ENCODE data around the gene TGFB2.
"Not testable (repeated sequence)": the region's sequence is repeated elsewhere in the genome, so short reads cannot be mapped to it uniquely, and the experiment has no call there.

Gene TGFB2

DNA sequence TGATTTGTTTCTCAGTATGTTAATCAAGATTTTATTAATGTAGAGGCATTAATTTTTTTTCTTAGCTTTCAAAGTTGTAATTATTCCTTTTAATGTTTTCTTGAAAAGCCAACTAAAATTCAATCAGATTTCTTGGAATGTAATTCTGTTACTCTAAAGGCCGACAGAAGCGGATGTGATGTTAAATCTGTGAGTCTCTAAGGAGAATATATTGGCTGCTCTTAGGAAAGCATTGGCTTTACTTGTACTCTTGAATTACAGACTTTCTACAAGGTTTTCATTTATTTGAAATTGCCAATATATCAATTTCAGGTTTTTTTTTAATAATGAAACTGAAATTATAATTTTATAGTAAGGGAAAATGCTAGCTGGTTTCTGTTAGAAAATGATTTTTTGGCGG is 30.8 kb upstream of the TGFB2 start:
- Histone ChIP-seq H4K8ac (ENCODE audit: low read depth, low read length) (no peak overlapping the region), H3K4me3 (ENCODE audit: low read depth, low read length) (no peak overlapping the region), H4K12ac (ENCODE audit: low read depth, low read length) (no peak overlapping the region), H2AFZ (ENCODE audit: insufficient read depth, low read length, poor library complexity) (no peak overlapping the region), H3K9ac (ENCODE audit: low read length) (no peak overlapping the region), H3K79me2 (ENCODE audit: control insufficient read depth, insufficient read depth, low read length, poor library complexity) (no peaks in the 10 kb centered on the region), H3K27ac (ENCODE audit: low read depth, low read length) (no peak overlapping the region), H4K91ac (ENCODE audit: low read depth, low read length) (no peak overlapping the region), H3K4me2 (ENCODE audit: low read length) (no peak overlapping the region), H2BK120ac (ENCODE audit: insufficient read depth, low read length, poor library complexity) (no peak overlapping the region), H3K36me3 (ENCODE audit: control insufficient read depth in 1 of 2, insufficient read depth in 2 of 2, low read length in 2 of 2) (peaks cover 0 to 1% of the 10 kb centered on the region in 2 experiments), H2BK5ac (ENCODE audit: low read depth, low read length, poor library complexity) (no peak overlapping the region), H3K14ac (ENCODE audit: low read length) (no peak overlapping the region), H3K27me3 (ENCODE audit: insufficient read depth, low read length) (no peaks in the 10 kb centered on the region), H3K4ac (ENCODE audit: low read depth, low read length) (no peak overlapping the region), H2BK12ac (ENCODE audit: low read length) (no peak overlapping the region), H2AK5ac (ENCODE audit: low read length) (no peak overlapping the region), H3K18ac (ENCODE audit: low read length) (no peak overlapping the region), H3K23ac (ENCODE audit: low read length) (no peak overlapping the region), H3K9me3 (ENCODE audit: insufficient read depth, low read depth, low read length) (no peaks in the 10 kb centered on the region), H3K4me1 (ENCODE audit: control insufficient read depth in 1 of 2, insufficient read depth in 2 of 2, low read length in 2 of 2) (no peaks in the 10 kb centered on the region), H3K79me1 (ENCODE audit: low read length) (no peaks in the 10 kb centered on the region)
- DNase-seq: no peak
- no CpG with 5 or more reads among the region's 3 CpGs for WGBS (ENCODE audit: extremely low coverage, insufficient coverage, insufficient read length)

DNA sequence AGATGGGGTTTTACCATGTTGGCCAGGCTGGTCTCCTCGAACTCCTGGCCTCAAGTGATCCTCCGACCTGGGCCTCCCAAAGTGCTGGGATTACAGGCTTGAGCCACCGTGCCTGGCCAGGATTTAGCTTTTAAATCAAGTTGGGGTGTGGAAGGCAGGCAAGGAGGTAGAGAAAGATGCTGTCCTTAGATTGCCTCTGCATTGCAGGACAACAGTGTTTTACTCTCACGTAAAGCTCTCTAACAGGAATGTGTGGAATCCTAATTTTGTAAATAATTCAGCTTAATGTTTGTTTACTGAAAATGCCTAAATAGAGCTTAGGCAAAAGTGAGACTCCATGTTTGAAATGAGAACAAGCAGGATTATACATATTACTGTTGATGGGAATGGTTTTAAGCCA is 29.5 kb upstream of the TGFB2 start:
- H3K4me2 ChIP-seq (ENCODE audit: low read length): no peak overlapping the region
- H3K23ac ChIP-seq (ENCODE audit: low read length): no peak overlapping the region
- no peak overlapping the region for H4K12ac ChIP-seq (ENCODE audit: low read depth, low read length)
- peaks cover 0 to 1% of the 10 kb centered on the region in 2 experiments for H3K36me3 ChIP-seq (ENCODE audit: control insufficient read depth in 1 of 2, insufficient read depth in 2 of 2, low read length in 2 of 2)
- H3K27ac ChIP-seq (ENCODE audit: low read depth, low read length): no peak overlapping the region
- no peaks in the 10 kb centered on the region for H3K79me2 ChIP-seq (ENCODE audit: control insufficient read depth, insufficient read depth, low read length, poor library complexity)
- H2BK5ac ChIP-seq (ENCODE audit: low read depth, low read length, poor library complexity): no peak overlapping the region
- no peaks in the 10 kb centered on the region for H3K4me1 ChIP-seq (ENCODE audit: control insufficient read depth in 1 of 2, insufficient read depth in 2 of 2, low read length in 2 of 2)
- no CpG with 5 or more reads among the region's 4 CpGs for WGBS (ENCODE audit: extremely low coverage, insufficient coverage, insufficient read length)
- no peaks in the 10 kb centered on the region for H3K27me3 ChIP-seq (ENCODE audit: insufficient read depth, low read length)
- no peak overlapping the region for H2BK12ac ChIP-seq (ENCODE audit: low read length)
- H4K8ac ChIP-seq (ENCODE audit: low read depth, low read length): no peak overlapping the region
- H3K9ac ChIP-seq (ENCODE audit: low read length): no peak overlapping the region
- H3K14ac ChIP-seq (ENCODE audit: low read length): no peak overlapping the region
- no peak overlapping the region for H3K4ac ChIP-seq (ENCODE audit: low read depth, low read length)
- no peaks in the 10 kb centered on the region for H3K79me1 ChIP-seq (ENCODE audit: low read length)
- H3K18ac ChIP-seq (ENCODE audit: low read length): no peak overlapping the region
- no peak for DNase-seq
- H3K9me3 ChIP-seq (ENCODE audit: insufficient read depth, low read depth, low read length): no peaks in the 10 kb centered on the region
- H2AFZ ChIP-seq (ENCODE audit: insufficient read depth, low read length, poor library complexity): no peak overlapping the region
- H2BK120ac ChIP-seq (ENCODE audit: insufficient read depth, low read length, poor library complexity): no peak overlapping the region
- no peak overlapping the region for H3K4me3 ChIP-seq (ENCODE audit: low read depth, low read length)
- no peak overlapping the region for H4K91ac ChIP-seq (ENCODE audit: low read depth, low read length)
- H2AK5ac ChIP-seq (ENCODE audit: low read length): no peak overlapping the region

DNA sequence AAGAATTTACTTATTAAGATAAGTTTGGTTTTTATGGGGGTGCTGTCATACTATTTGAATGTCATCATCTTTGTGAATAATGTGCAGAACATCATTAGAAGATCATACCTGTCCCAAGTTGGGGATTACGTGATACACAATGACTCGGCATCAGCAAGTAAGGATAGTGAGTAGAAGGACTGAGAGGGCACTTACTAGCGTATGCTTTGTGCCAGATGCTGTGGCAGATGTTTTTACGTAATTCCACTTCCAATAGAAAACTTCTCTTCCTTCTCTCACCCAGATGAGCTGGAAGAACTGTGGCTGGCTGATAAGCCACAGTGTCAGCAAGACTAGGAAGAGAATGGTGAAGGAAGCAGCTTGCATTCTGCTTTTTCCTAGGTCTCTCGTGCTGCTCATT is 28.1 kb upstream of the TGFB2 start:
- DNase-seq: no peak
- no peak overlapping the region for H2BK12ac ChIP-seq (ENCODE audit: low read length)
- no peak overlapping the region for H4K12ac ChIP-seq (ENCODE audit: low read depth, low read length)
- no CpG with 5 or more reads among the region's 5 CpGs for WGBS (ENCODE audit: extremely low coverage, insufficient coverage, insufficient read length)
- H3K4me2 ChIP-seq (ENCODE audit: low read length): no peak overlapping the region
- no peaks in the 10 kb centered on the region for H3K79me1 ChIP-seq (ENCODE audit: low read length)
- no peak overlapping the region for H3K27ac ChIP-seq (ENCODE audit: low read depth, low read length)
- no peaks in the 10 kb centered on the region for H3K9me3 ChIP-seq (ENCODE audit: insufficient read depth, low read depth, low read length)
- peaks cover 0 to 1% of the 10 kb centered on the region in 2 experiments for H3K36me3 ChIP-seq (ENCODE audit: control insufficient read depth in 1 of 2, insufficient read depth in 2 of 2, low read length in 2 of 2)
- no peak overlapping the region for H3K9ac ChIP-seq (ENCODE audit: low read length)
- no peaks in the 10 kb centered on the region for H3K27me3 ChIP-seq (ENCODE audit: insufficient read depth, low read length)
- no peak overlapping the region for H2BK120ac ChIP-seq (ENCODE audit: insufficient read depth, low read length, poor library complexity)
- H3K18ac ChIP-seq (ENCODE audit: low read length): no peak overlapping the region
- H3K14ac ChIP-seq (ENCODE audit: low read length): no peak overlapping the region
- no peak overlapping the region for H4K91ac ChIP-seq (ENCODE audit: low read depth, low read length)
- no peak overlapping the region for H2AK5ac ChIP-seq (ENCODE audit: low read length)
- no peaks in the 10 kb centered on the region for H3K79me2 ChIP-seq (ENCODE audit: control insufficient read depth, insufficient read depth, low read length, poor library complexity)
- H3K23ac ChIP-seq (ENCODE audit: low read length): no peak overlapping the region
- no peaks in the 10 kb centered on the region for H3K4me1 ChIP-seq (ENCODE audit: control insufficient read depth in 1 of 2, insufficient read depth in 2 of 2, low read length in 2 of 2)
- no peak overlapping the region for H3K4me3 ChIP-seq (ENCODE audit: low read depth, low read length)
- H2AFZ ChIP-seq (ENCODE audit: insufficient read depth, low read length, poor library complexity): no peak overlapping the region
- H4K8ac ChIP-seq (ENCODE audit: low read depth, low read length): no peak overlapping the region
- no peak overlapping the region for H3K4ac ChIP-seq (ENCODE audit: low read depth, low read length)
- no peak overlapping the region for H2BK5ac ChIP-seq (ENCODE audit: low read depth, low read length, poor library complexity)

DNA sequence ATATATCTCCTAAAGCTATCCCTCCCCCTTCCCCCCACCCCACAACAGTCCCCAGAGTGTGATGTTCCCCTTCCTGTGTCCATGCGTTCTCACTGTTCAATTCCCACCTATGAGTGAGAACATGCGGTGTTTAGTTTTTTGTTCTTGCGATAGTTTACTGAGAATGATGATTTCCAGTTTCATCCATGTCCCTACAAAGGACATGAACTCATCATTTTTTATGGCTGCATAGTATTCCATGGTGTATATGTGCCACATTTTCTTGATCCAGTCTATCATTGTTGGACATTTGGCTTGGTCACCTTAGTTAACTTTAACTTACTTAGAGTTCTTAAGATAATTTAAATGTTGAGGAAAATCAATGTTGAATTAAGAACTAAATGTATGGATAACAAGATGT is 25.0 kb upstream of the TGFB2 start:
- H3K9ac ChIP-seq (ENCODE audit: low read length); H3K4me3 ChIP-seq (ENCODE audit: low read depth, low read length); H3K79me1 ChIP-seq (ENCODE audit: low read length); H3K18ac ChIP-seq (ENCODE audit: low read length); H3K79me2 ChIP-seq (ENCODE audit: control insufficient read depth, insufficient read depth, low read length, poor library complexity); H3K4me1 ChIP-seq (ENCODE audit: control insufficient read depth in 1 of 2, insufficient read depth in 2 of 2, low read length in 2 of 2); H3K9me3 ChIP-seq (ENCODE audit: insufficient read depth, low read depth, low read length); H2AFZ ChIP-seq (ENCODE audit: insufficient read depth, low read length, poor library complexity); H3K4ac ChIP-seq (ENCODE audit: low read depth, low read length); H3K27me3 ChIP-seq (ENCODE audit: insufficient read depth, low read length); H4K12ac ChIP-seq (ENCODE audit: low read depth, low read length); H3K4me2 ChIP-seq (ENCODE audit: low read length); DNase-seq; H3K23ac ChIP-seq (ENCODE audit: low read length); H2BK120ac ChIP-seq (ENCODE audit: insufficient read depth, low read length, poor library complexity); H2AK5ac ChIP-seq (ENCODE audit: low read length); H4K8ac ChIP-seq (ENCODE audit: low read depth, low read length); H3K14ac ChIP-seq (ENCODE audit: low read length); H2BK12ac ChIP-seq (ENCODE audit: low read length); H2BK5ac ChIP-seq (ENCODE audit: low read depth, low read length, poor library complexity); H4K91ac ChIP-seq (ENCODE audit: low read depth, low read length); H3K27ac ChIP-seq (ENCODE audit: low read depth, low read length): not testable (repeated sequence)
- peaks cover 0 to 15% of the 10 kb centered on the region in 2 experiments for H3K36me3 ChIP-seq (ENCODE audit: control insufficient read depth in 1 of 2, insufficient read depth in 2 of 2, low read length in 2 of 2)
- no CpG with 5 or more reads among the region's 3 CpGs for WGBS (ENCODE audit: extremely low coverage, insufficient coverage, insufficient read length)

Measured in trophoblast cell (in vitro differentiated cells and primary cell).